HUDEP-2 (cell line): ENCODE measurements around the gene FBXL17.

Source experiments
- DNase-seq, 76 experiments: peaks; one replicate each; lab custom pipeline; 2025; ENCODE audit not compliant: unreplicated experiment in 76 of 76; lab: John Stamatoyannopoulos, UW

The FBXL17 gene

GRCh38 chr5:108375768-108376167 is 6.1 kb downstream of the FBXL17 start:
- no peak for DNase-seq

GRCh38 chr5:108373426-108373825 is 8.5 kb downstream of the FBXL17 start:
- no peak for DNase-seq

GRCh38 chr5:108372369-108372768 is 9.5 kb downstream of the FBXL17 start:
- no peak for DNase-seq

GRCh38 chr5:108371263-108371662 is 10.6 kb downstream of the FBXL17 start:
- no peak for DNase-seq

GRCh38 chr5:108369167-108369566 is 12.7 kb downstream of the FBXL17 start:
- no peak for DNase-seq

GRCh38 chr5:108367679-108368334 is 14.1 kb downstream of the FBXL17 start:
- no peak for DNase-seq

GRCh38 chr5:108366500-108366899 is 15.4 kb downstream of the FBXL17 start:
- DNase-seq, result no peak

- DNase-seq, result no peak
Measured at GRCh38 chr5:108361771-108362170, 20.1 kb downstream of the FBXL17 start.

- DNase-seq, result no peak
Measured at GRCh38 chr5:108361239-108361638, 20.7 kb downstream of the FBXL17 start.

GRCh38 chr5:108360280-108360679 is 21.6 kb downstream of the FBXL17 start:
- no peak for DNase-seq

GRCh38 chr5:108356286-108356685 is 25.6 kb downstream of the FBXL17 start:
- DNase-seq, result no peak

- no peak for DNase-seq
Measured at GRCh38 chr5:108353087-108353486, 28.8 kb downstream of the FBXL17 start.

- peak in 25 of 76 experiments; percentile 1 to 56 (median 17) for DNase-seq
Measured at GRCh38 chr5:108345541-108346171, 36.2 kb downstream of the FBXL17 start.

GRCh38 chr5:108344103-108344822 is 37.6 kb downstream of the FBXL17 start:
- DNase-seq, result no peak

GRCh38 chr5:108341866-108342265 is 40.0 kb downstream of the FBXL17 start:
- no peak for DNase-seq

GRCh38 chr5:108340131-108340530 is 41.8 kb downstream of the FBXL17 start:
- DNase-seq, result peak in 1 of 76 experiments; percentile 1

- DNase-seq, result peak in 2 of 76 experiments; percentile 1
Measured at GRCh38 chr5:108339220-108339619, 42.7 kb downstream of the FBXL17 start.

- no peak for DNase-seq
Measured at GRCh38 chr5:108334225-108334624, 47.7 kb downstream of the FBXL17 start.

GRCh38 chr5:108326982-108327381 is 54.9 kb downstream of the FBXL17 start:
- DNase-seq, result no peak

- no peak for DNase-seq
Measured at GRCh38 chr5:108324886-108325285, 57.0 kb downstream of the FBXL17 start.

- no peak for DNase-seq
Measured at GRCh38 chr5:108321341-108321740, 60.6 kb downstream of the FBXL17 start.

- no peak for DNase-seq
Measured at GRCh38 chr5:108320231-108320630, 61.7 kb downstream of the FBXL17 start.
